ENCODE data around the gene CHPF2.

GRCh38 chr7:151236406-151236805, 4.1 kb downstream of the CHPF2 start:
- TF ChIP-seq CTCF (IDR thresholded peaks at IDR 0.05) (no peak), POLR2A (IDR thresholded peaks at IDR 0.05) (no peak)
